H54 (cell line): Measurements from ENCODE around the gene MSRB3.

Source experiments
- DNase-seq: peaks from one replicate; pipeline ENCODE4 v3.0.0; 2011; ENCODE audit warnings: low spot score, mixed read lengths; ENCODE audit not compliant: insufficient read length
- FAIRE-seq: peaks from 3 replicates; lab custom pipeline; 2011; peaks lifted over from hg19 to GRCh38; lab: Jason Lieb, UNC
- POLR2A ChIP-seq: IDR thresholded peaks from 2 replicates; pipeline ENCODE4 v1.6.1; 2011; ENCODE audit warnings: low read depth, mild to moderate bottlenecking, low read length

The MSRB3 gene

DNA sequence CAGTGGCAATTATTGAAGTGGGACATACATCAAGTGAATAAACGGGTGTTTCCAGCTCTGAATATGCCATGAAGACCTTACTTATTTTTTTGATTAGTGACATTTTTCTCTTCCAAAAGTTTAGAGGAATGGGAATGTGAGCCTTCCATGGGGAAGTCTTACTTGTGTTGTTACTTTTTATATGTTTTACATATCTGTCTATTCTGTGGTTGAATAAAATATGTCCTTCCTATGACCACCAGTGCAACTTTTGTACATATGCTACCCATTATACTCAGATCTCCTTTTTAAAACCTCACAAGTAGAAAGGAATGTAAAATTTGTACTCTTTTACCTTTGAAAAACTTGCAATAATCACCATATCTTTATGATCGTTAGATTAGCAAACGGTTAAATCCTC is 132.7 kb downstream of the MSRB3 start:
- no peak for DNase-seq
- FAIRE-seq, result no peak
- no peak for TF ChIP-seq POLR2A

DNA sequence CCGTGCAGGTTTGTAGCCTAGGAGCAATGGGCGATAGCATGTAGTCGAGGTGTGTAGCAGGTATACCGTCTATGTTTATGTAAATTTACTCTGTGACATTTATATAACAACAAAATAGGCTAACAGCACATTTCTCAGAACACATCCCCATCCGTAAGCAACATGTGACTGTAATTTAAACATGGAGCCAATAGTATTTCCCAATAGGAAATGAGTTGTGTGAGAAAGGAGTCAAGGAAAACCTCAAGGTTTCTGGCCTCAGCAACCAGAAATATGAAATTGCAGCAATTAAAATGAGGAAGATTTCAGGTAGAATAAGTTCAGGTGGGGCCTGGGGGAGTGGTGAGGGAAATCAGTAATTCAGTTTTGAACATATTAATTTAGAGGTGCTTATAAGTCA is 136.0 kb downstream of the MSRB3 start:
- FAIRE-seq, result no peak
- TF ChIP-seq POLR2A, result no peak
- DNase-seq, result no peak

DNA sequence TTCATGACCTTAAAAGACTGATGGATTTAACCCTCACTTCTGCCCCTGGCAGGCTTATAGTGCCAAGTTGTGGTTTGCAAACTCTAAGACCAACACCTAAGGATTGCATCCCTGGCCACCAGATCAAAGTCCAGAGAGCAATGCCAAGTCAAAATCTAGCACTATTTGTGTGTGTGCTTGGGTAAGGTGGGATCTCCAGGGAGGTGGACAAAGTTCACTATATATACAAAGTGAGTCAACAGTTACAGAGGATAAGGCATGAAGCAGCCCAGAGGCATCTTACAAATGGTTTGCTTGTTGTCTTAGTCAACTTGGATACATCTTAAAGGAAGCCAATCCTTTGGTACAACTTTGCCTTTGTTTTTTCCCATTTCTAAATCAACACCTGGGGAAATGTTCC is 137.3 kb downstream of the MSRB3 start:
- peak; percentile 30 for FAIRE-seq
- TF ChIP-seq POLR2A, result no peak
- no peak for DNase-seq

DNA sequence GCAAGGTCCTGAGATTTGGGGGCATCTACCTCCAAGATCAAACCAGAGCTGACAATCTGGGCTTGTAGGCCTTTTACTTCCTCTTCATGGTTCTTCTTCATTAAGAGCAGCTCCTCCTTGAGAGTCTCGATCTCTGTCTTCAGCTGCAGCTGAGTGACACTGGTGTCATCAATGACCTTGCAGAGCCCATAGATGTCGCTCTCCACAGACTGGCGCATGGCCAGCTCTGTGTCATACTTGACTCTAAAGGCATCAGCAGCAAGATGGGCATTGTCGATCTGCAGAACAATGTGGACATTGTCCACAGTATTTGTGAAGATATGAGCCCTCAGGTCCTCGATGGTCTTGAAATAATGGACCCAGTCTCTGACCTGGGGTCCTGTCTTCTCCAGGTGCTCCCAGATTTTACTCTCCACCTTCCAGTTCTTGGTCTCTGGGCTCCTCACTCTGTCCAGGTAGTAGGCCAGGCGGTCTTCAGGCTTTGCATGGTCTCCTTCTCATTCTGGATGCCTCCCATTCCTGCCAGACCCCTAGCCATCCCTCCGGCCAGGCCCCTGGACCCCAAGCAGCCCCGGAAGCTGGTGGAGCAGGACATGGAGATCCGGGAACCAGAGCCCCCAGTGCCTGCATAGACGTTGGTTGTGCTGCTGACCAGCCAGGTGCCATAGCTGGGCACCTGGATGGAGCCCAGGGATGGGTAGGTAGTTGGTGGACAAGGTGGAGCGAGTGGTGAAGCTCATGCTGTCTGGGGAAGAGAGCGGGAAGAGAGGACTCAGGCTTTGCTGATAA is 141.0 kb downstream of the MSRB3 start:
- FAIRE-seq (no peak), DNase-seq (no peak)
- no peak for TF ChIP-seq POLR2A

DNA sequence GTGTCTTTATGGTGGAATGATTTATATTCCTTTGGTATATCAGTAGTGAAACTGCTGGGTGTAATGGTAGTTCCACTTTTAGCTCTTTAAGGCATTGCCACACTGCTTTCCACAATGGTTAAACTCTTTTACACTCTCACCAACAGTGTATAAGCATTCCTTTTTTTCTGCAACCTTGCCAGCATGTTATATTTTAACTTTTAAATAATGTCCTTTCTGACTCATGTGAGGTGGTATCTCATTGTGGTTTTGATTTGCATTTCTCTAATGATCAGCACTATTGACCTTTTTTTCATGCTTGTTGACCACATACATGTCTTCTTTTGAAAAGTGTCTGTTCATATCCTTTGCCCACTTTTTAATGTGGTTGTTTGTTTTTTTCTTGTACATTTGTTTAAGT is 142.5 kb downstream of the MSRB3 start:
- FAIRE-seq (no peak), DNase-seq (no peak)
- no peak for TF ChIP-seq POLR2A

DNA sequence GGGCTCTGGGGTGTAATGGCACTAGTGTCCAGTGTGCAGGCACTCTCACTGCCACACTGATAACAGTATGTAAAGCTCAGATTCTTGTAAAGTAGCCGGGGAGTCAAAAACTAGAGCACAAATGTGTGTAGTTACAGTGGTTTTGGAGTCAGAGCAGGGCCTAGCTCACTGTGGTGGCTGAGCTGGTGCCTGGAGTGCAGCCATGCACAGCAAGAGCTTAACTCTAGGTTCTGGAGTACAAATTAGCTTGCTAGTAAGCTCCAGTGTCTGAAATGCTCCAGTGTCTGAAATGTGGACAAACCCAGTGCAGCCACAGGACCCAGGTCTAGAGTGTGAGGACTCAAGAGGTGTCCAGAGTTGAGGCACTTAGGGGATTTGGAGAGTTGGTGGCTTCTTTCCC is 149.2 kb downstream of the MSRB3 start:
- no peak for DNase-seq
- no peak for TF ChIP-seq POLR2A
- no peak for FAIRE-seq

DNA sequence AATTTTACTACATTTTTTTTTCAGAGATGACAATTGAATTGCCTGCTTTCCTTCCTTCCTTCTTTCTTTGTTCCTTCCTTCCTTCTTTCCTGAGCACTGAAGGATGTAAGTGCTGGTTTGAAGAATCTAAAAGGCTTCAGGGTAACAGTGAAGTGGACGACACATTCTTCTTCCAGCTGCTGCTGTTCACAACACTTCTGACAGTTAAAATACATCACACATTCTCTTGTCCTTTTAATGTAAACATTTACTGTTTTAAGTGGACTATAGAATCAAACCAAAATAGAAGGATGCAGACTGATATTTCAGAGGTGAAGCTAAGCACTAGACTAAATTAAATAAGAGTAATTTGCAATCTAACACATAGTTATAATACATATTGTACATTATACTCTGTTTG is 151.5 kb downstream of the MSRB3 start:
- no peak for TF ChIP-seq POLR2A
- FAIRE-seq (peak; percentile 84), DNase-seq (no peak)

DNA sequence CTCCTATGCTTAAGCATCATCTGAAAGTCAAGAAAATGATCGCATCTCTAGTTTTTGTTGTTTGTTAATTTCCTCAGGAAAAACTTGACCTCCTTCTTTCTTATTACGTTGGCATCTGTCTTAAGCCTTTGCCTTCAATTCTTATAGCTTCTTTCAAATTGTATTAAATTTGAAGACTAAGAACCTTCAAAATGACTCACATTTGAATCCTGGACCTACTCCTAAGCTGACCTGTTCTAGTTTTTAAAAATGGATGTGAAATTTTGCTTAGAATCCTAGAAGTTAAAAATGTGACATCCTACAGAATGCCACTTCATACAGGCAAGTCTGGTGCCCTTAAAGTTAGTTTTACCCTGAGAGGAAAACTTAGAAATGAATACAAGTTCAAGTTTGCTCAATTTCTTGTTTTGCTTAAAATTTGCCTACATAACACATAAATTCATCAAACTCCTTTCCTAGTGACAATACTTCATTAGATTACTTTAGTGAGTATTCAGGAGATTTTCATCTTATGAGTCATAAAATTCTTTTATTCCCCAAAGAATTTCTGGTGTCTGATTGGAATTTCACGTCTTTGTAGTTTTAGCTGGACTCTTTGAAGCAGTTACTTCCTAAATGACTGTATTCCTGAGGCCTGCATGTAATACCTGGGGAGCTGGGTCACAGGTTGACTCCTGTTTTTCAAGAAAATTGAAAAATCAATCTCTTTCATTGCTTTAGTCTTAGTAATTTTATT is 152.3 kb downstream of the MSRB3 start:
- TF ChIP-seq POLR2A, result no peak
- FAIRE-seq (peak; percentile 95), DNase-seq (peak; percentile 17)

DNA sequence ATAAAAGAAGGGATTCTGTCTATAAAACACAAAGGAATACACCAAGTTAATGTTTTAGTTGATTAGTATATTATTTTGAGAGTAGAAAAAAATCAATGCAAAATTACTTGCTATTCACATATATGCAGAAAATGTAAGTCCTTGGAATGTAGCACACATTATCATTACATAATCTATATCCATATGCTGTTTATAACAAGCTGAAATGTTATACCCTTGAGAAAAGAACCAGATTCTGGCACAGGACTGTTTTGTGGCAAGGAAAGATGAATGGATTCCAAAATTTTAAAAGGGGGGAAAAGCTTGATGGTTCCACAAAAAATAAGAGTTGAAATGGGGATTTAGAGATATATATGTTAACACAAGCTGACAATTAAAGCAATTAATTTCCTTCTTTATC is 153.6 kb downstream of the MSRB3 start:
- no peak for TF ChIP-seq POLR2A
- FAIRE-seq (no peak), DNase-seq (no peak)

DNA sequence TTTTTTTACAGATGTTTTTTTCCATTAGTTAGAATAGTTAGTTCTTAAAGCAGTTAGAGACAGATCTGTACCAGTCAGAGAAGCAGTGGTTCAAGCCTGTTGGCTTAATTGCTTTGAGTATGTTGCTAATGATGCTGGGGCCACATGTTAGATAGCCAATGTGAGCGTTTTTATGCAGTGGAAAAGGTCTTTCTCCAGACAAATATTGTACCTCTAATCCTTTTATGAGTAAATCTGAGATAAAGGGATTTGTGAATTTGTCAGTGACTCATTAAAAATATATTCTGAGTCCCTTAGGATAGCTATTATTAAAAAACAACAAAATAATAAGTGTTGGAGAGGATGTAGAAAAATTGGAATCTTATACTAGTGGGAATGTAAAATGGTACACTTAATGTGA is 154.2 kb downstream of the MSRB3 start:
- DNase-seq (no peak), FAIRE-seq (peak; percentile 52)
- TF ChIP-seq POLR2A, result no peak

DNA sequence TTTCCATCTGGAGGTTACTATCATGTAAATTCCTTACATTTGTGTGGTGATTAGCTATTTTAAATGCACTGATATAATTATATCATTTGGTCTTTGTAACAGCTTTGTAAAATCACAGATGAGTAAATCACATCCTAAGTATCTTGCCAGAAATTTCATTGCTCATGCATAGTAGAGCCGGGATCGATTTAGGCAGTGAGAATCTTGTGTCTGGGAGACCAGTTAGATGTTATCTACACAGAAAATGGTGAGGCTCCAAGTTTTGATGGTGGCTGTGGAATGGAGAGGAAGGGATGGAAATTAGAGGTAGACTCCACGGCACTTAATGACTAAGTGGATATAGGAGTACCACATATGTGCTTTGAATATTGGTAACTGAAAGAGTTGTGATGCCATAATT is 156.3 kb downstream of the MSRB3 start:
- FAIRE-seq (peak; percentile 15), DNase-seq (no peak)
- TF ChIP-seq POLR2A, result no peak

DNA sequence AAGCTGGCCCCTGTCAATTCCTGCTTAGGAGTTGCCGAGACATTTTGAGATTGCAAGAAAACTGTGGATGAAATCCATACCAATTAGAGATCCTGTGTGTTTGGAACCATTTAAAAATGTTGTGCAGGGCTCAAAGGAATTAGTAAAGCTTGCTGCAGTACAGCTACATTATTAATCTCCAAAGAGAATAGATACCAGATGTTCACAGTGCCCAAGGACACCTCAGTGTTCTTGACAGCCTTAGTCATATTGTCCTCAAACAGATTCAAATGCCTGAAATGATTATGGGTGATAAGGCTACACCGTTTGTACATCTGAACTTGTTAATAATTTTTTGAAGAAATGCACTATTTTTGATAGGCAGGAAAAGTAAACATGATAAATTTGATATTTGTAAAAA is 164.6 kb downstream of the MSRB3 start:
- TF ChIP-seq POLR2A, result no peak
- FAIRE-seq, result peak; percentile 23
- no peak for DNase-seq

DNA sequence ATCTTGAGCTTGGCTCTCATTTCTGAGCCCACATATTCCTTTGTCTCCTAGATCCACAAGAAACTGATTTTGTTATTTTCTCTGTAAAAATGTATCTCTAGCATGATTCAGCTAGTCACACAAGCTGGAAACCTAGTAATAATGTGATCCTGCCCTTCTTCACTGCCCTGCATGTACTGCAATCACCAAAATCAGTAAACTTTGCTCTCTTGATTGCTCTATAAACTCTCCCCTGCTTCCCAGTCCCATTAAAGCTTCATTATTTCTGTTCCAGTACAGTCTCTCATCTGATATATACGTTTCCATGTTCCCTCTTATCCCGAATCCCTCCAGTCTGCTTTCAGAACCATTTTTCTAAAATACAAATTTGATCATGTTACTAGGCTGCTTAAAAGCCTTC is 166.5 kb downstream of the MSRB3 start:
- FAIRE-seq (no peak), DNase-seq (no peak)
- no peak for TF ChIP-seq POLR2A

DNA sequence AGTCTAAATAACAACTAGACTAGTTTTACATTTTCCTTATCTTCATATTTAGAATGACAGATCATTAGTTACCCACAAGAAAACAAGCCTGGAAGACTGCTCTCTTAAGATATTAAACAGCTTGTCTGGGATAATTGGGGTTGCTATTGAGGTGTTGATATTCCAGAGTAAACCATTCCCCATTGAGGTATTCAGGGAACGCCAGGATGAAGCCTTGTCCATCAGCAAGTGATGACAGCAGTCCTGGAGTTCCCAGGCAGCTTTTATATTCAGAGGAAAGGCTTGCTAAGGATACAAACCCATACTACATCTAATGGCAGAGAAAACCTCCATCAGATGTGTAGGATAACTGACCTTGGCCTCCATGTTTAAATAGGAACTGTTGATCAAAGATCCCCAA is 168.4 kb downstream of the MSRB3 start:
- DNase-seq (no peak), FAIRE-seq (peak; percentile 48)
- TF ChIP-seq POLR2A, result no peak

DNA sequence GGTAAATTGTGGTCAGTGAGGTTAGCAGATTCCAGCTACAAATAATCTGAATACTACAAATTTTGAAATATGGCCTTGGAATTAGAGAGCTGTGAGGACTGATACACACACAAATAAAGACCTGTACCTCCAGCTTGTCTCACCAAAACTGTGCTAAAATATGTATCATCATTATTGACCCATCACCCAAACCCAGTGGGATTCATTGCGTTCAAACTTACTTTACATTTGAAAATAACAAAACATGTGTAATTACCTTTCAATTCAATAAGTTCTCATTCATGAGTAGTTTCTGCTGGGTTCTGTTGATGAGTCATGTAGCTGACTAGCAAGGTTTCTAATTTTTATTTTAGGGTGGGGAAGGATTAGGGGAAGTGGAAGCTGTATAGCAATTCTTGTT is 170.9 kb downstream of the MSRB3 start:
- DNase-seq, result peak; percentile 6

DNA sequence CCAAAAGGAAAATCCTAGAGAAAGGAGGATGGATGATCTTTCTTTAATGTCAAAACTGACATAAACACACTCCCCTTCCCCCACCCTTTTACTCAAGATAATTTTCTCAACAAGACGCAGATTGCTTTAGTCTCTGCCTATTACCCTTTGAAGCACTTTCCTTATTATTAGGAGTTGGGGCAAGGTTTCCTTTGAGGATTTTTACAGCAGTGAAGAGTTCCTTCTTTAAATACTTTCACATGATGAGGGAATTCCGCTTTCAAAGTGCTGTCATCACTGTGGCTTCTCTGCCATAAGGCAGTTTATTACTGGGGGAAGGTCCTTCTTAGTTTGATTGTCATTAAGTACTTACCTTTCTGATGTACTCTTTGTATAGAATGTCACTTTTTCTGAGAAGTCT is 172.1 kb downstream of the MSRB3 start:
- peak; percentile 53 for FAIRE-seq
- DNase-seq, result no peak

More for the DNA sequence above, 170.9 kb downstream of the MSRB3 start:
- peak; percentile 95 for FAIRE-seq
- no peak for TF ChIP-seq POLR2A

More for the DNA sequence above, 172.1 kb downstream of the MSRB3 start:
- TF ChIP-seq POLR2A, result no peak
